NCI-H1694 treated with DMSO at 0.1 percent for 48 hours (cell line): ENCODE results near the gene TPTE.
"Not testable (repeated sequence)": the region's sequence is repeated elsewhere in the genome, so short reads cannot be mapped to it uniquely, and the experiment has no call there.

ENCODE experiments used
- DNase-seq: peaks from one replicate; lab custom pipeline; 2025; lab: John Stamatoyannopoulos, UW

Gene TPTE

GRCh38 chr21:10617133-10617752 is 95.9 kb downstream of the TPTE start:
- not testable (repeated sequence) for DNase-seq

- no peak for DNase-seq
These were observed 106.0 kb downstream of the TPTE start for GRCh38 chr21:10627316-10627863.

GRCh38 chr21:10629239-10629638 is 107.9 kb downstream of the TPTE start:
- DNase-seq = not testable (repeated sequence)

GRCh38 chr21:10630829-10631228 is 109.4 kb downstream of the TPTE start:
- not testable (repeated sequence) for DNase-seq

GRCh38 chr21:10631316-10631715 is 109.9 kb downstream of the TPTE start:
- not testable (repeated sequence) for DNase-seq

- not testable (repeated sequence) for DNase-seq
These were observed 116.8 kb downstream of the TPTE start for GRCh38 chr21:10638144-10638543.

- no peak for DNase-seq
These were observed 117.7 kb downstream of the TPTE start for GRCh38 chr21:10639123-10639522.

- not testable (repeated sequence) for DNase-seq
These were observed 118.4 kb downstream of the TPTE start for GRCh38 chr21:10639746-10640145.

- no peak for DNase-seq
These were observed 119.1 kb downstream of the TPTE start for GRCh38 chr21:10640446-10640845.

- no peak for DNase-seq
These were observed 119.7 kb downstream of the TPTE start for GRCh38 chr21:10641107-10641506.

GRCh38 chr21:10645667-10646066 is 124.3 kb downstream of the TPTE start:
- not testable (repeated sequence) for DNase-seq

GRCh38 chr21:10649350-10650149 is 128.2 kb downstream of the TPTE start:
- DNase-seq = not testable (repeated sequence)

- not testable (repeated sequence) for DNase-seq
These were observed 128.9 kb downstream of the TPTE start for GRCh38 chr21:10650297-10650696.
